ENCODE data around the gene PPP4R1.
"Not testable (repeated sequence)": the region's sequence is repeated elsewhere in the genome, so short reads cannot be mapped to it uniquely, and the experiment has no call there.

Gene PPP4R1

DNA sequence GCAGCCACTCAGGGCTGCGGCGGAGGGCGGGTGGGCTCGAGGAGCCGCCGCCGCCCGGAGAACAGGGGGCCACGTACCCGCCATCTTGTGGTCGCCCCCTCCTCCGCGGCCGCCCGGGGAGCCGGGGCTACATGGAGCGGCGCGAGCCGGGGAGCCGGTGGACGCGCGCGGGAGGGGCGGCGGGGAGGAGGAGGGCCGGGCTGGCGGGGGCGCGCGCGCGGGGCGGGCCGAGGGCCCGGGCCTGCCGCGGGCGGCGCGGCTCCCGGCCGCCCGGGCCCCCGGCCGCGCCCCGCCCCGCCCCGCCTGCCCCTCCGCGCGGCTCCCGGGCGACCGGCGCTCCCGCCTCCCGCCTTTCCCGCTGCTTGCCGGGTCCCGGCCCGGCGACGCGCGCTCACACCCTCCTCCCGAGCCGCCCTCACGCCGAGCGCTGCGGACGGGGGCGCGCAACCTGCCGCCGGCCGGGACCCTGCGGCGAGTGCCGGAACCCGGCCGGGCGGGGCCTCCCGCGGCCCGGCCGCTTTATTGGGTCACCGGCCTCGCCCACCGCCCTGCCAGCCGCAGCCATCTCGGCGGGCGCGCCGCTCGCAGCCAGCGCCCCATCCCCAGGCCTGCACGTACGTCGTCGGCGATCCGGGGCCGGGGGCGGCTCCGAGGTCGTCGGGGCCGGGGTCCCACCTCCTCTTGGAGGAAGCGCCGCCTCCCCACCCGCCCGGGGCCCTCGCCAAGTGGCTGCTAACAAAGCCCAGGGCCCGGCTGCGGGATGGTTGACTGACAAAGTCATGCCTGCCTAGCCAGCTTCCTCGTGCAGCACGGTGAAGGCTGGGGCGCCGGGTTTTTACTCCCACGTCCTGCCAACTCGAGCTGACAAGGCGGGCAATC, at the start of gene PPP4R1:
TSS of gene PPP4R1 (minus strand) at position 159 of the 879 bp plus-strand sequence. CDS start at position 84, 75 bp downstream.
- Mint-ChIP-seq H3K4me1 (ENCODE audit: low read depth) (peaks cover 31% of the 10 kb centered on the region), H3K4me3 (peak within 1 kb of the TSS; percentile 90), H3K27ac (peak within 1 kb of the TSS; percentile 84), H3K27me3 (no peaks in the 10 kb centered on the region), H3K36me3 (peaks cover 5% of the 10 kb centered on the region), H3K9me3 (ENCODE audit: low read depth) (no peaks in the 10 kb centered on the region)

DNA sequence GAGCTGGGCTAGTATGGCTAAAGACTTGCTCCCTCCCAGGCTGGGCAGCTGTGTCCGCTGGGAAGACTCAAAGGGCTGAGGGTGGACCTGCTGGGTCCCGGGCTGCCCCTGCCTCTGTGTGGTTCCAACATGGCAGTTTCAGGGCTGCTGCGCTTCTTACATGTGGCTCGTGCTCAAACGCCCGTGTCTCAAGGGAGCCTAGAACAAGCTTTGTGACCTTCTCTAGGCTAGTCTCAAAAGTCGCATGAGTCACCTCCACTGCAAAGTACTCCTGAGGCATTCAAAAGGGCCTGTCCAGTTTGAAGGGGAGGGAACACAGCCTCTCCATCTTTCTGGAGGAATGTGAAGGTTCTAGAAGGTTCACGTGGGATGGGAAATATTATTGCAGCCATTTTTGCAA, 49.0 kb upstream of the PPP4R1 start:
- H3K9me3 Mint-ChIP-seq (ENCODE audit: low read depth) = no peaks in the 10 kb centered on the region
- H3K4me3 Mint-ChIP-seq = no peak overlapping the region
- no peak overlapping the region for H3K27ac Mint-ChIP-seq
- no peaks in the 10 kb centered on the region for H3K36me3 Mint-ChIP-seq
- H3K27me3 Mint-ChIP-seq = no peaks in the 10 kb centered on the region
- no peaks in the 10 kb centered on the region for H3K4me1 Mint-ChIP-seq (ENCODE audit: low read depth)

DNA sequence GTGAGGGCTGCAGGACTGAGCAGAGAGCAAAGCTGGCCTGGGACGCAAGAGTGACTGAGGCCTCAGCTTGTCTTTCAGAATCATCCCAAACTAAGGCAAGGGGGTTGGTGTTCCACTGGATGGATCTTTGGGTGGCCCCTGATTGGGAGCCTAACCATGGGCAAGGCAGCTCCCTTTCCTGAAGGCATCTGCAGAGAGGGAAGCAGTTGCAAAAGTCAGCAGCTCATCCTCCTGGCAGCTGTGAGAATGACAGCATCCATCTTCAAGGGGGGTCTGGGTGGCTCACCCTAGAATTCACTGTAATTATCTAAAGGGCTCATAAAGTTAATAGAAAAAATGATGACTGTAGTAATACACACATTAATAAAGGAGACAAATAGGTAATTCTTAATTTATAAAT, 47.2 kb upstream of the PPP4R1 start:
- Mint-ChIP-seq H3K9me3 (ENCODE audit: low read depth) (no peaks in the 10 kb centered on the region), H3K27ac (no peak overlapping the region), H3K4me1 (ENCODE audit: low read depth) (no peaks in the 10 kb centered on the region), H3K4me3 (no peak overlapping the region), H3K36me3 (no peaks in the 10 kb centered on the region), H3K27me3 (no peaks in the 10 kb centered on the region)

DNA sequence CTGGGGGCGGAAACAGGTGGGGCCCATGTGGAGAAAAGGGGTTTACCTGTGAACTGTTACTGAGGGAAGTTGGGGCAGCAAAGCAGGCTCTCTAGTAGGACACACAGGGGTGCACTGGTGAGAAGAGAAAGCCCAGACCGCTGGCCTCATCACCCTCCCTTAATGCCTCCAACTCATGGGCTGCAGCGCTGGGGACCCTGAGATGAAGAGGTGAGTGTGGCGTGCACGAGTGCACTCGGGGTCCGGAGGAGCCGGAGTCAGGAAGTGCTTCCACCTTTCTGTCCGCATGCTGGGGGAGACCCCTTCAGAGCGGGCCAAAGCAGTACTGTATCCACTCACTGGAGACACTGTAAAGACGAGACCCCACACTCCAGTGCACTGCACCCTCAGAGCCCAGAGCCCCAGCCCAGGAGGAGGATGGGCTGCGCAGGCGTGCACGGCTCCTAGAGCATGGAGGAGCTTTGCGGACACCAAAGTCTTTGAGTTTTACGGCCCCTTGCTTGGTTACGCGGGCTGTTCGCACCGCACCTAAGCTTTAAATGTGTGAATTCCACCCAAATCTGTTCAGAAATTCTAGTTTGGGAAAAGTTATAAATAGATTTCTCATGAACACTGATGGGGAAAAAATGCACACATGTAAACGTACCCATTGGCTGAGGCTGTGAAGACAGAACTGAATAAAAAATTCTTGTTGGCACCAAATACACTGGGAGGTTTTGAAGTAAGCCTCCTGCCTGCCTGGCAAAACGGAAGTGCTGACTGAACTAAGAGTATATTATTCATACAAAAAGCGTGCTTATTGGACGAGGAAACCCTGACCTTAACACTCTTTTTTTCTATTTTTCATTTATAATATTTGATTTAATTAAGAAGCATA, 45.4 kb upstream of the PPP4R1 start:
- Mint-ChIP-seq H3K36me3 (no peaks in the 10 kb centered on the region), H3K9me3 (ENCODE audit: low read depth) (no peaks in the 10 kb centered on the region), H3K4me1 (ENCODE audit: low read depth) (no peaks in the 10 kb centered on the region), H3K27me3 (peaks cover 2% of the 10 kb centered on the region), H3K4me3 (no peak overlapping the region), H3K27ac (no peak overlapping the region)

GRCh38 chr18:9658087-9658641, 43.8 kb upstream of the PPP4R1 start:
- Mint-ChIP-seq H3K9me3 (ENCODE audit: low read depth) (no peaks in the 10 kb centered on the region), H3K36me3 (no peaks in the 10 kb centered on the region), H3K27ac (no peak overlapping the region), H3K4me3 (no peak overlapping the region), H3K4me1 (ENCODE audit: low read depth) (no peaks in the 10 kb centered on the region), H3K27me3 (peaks cover 2% of the 10 kb centered on the region)

- peaks cover 2% of the 10 kb centered on the region for H3K27me3 Mint-ChIP-seq
- no peaks in the 10 kb centered on the region for H3K9me3 Mint-ChIP-seq (ENCODE audit: low read depth)
- no peaks in the 10 kb centered on the region for H3K36me3 Mint-ChIP-seq
- H3K4me1 Mint-ChIP-seq (ENCODE audit: low read depth) = no peaks in the 10 kb centered on the region
- no peak overlapping the region for H3K27ac Mint-ChIP-seq
- no peak overlapping the region for H3K4me3 Mint-ChIP-seq
Measured at GRCh38 chr18:9655232-9655767, 40.9 kb upstream of the PPP4R1 start.

DNA sequence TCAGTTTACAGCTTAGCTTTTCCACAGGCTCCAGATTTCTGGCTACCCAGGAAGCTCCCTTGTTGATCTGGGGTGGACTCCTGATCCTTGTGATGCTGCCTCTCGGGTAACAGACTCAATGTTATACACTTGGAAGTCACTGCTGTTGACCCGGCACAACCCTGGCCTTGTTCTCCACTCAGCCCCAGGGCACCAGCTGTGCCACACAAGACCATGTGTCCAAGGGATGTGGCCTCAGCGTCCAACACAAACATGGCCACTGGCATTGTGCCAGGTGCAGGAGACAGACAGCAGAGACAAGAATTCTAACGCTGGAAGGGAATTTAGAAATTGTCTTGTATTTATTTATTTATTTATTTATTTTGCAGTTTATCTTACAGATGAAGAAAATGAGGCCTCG, 39.0 kb upstream of the PPP4R1 start:
- peaks cover 6% of the 10 kb centered on the region for H3K27me3 Mint-ChIP-seq
- H3K4me1 Mint-ChIP-seq (ENCODE audit: low read depth) = no peaks in the 10 kb centered on the region
- H3K27ac Mint-ChIP-seq = no peak overlapping the region
- no peaks in the 10 kb centered on the region for H3K9me3 Mint-ChIP-seq (ENCODE audit: low read depth)
- no peak overlapping the region for H3K4me3 Mint-ChIP-seq
- H3K36me3 Mint-ChIP-seq = no peaks in the 10 kb centered on the region

DNA sequence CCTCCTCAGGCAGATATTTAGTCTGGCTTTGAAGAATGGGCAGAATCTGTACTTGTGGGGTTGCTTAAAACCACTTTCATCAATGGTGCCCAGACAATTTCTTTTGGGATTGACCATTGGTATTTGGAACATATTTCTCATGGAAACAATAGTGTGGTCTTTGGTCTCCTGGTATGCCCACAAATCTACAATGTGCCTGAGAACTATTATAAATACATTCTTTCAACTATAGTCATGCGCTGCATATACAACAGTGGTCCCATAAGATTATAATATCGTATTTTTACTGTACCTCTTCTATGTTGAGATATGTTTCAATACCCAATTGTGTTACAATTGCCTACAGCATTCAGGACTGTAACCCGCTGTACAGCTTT, 34.8 kb upstream of the PPP4R1 start:
- Mint-ChIP-seq H3K36me3 (no peaks in the 10 kb centered on the region), H3K4me1 (ENCODE audit: low read depth) (no peaks in the 10 kb centered on the region), H3K27ac (no peak overlapping the region), H3K9me3 (ENCODE audit: low read depth) (no peaks in the 10 kb centered on the region), H3K27me3 (peaks cover 4% of the 10 kb centered on the region), H3K4me3 (no peak overlapping the region)

DNA sequence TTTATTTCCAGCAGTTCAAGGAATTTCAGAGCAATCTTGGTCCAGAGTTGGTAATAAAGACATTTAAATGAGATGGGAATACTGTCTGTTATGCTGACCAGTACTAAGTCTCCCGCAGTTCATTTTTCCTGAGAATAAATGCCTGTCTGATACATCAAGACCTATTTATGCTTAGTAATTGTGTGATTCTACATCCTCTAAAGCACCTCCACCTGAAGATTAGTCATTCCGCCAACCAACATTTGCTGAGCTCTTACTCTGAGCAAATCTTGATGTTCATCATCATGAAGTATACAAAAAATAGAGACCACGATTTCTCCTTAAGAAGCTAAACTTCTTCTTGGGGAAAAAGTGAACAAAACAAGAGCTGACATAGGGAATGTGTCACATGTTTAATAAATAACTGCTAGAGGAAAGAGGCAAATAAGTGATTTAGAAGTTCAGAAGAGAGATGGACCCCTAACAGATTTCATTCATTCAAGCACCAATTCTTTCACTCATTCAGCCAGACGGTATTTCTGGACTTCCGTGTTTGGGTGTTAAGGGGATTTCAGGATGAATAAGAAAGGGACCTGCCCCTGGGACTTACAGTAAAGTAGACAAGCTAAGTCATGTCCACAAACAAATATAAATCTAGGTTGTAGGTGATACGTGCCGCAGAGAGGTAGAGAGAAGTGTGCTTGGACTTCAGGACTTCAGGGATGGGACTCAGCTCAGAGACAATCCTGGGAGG, 34.2 kb upstream of the PPP4R1 start:
- Mint-ChIP-seq H3K27me3 (peaks cover 4% of the 10 kb centered on the region), H3K9me3 (ENCODE audit: low read depth) (no peaks in the 10 kb centered on the region), H3K36me3 (no peaks in the 10 kb centered on the region), H3K4me3 (no peak overlapping the region), H3K27ac (no peak overlapping the region), H3K4me1 (ENCODE audit: low read depth) (no peaks in the 10 kb centered on the region)

DNA sequence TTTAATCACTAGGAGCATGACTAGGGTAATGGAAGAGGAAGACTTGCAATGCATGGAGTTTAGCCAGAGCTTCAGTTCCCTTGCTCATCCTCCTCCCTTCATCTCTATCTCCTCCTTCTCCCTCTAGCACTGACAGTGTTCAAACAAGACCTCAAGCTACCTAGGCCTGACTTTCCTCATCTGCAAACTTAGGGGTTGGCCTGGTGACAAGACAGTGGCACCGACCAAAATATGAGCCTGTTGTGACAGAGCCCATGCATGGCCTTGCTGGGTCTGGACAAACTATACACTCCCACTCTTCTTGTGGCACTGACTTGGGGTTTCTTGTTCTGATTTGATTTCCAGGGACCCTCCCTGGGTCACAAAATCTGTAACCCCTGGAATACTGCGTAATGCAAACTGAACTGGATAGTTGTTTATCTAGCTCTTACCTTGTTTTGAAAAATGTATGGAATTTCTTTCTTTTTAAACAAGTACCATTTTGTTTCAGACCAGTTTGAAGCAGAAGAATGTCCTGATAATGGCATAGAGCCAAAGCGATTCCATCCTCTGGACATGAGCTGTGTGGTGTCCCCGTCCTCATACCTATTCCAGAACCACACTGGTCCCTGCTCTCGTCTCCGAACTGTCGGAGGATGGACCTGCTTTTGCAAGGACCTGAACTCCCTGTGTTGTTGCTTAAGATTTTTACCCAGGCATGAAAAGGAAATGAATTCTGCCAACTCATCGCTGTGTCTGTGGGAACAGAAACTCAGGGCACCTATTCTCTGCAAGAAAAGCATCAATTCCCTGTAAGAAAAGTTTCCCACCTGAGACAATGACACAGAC, 33.4 kb upstream of the PPP4R1 start:
- Mint-ChIP-seq H3K27ac (no peak overlapping the region), H3K27me3 (peaks cover 4% of the 10 kb centered on the region), H3K9me3 (ENCODE audit: low read depth) (no peaks in the 10 kb centered on the region), H3K36me3 (no peaks in the 10 kb centered on the region), H3K4me1 (ENCODE audit: low read depth) (no peaks in the 10 kb centered on the region), H3K4me3 (no peak overlapping the region)

GRCh38 chr18:9643549-9643948, 29.2 kb upstream of the PPP4R1 start:
- Mint-ChIP-seq H3K9me3 (ENCODE audit: low read depth) (no peaks in the 10 kb centered on the region), H3K27me3 (no peaks in the 10 kb centered on the region), H3K4me3 (no peak overlapping the region), H3K27ac (no peak overlapping the region), H3K36me3 (no peaks in the 10 kb centered on the region), H3K4me1 (ENCODE audit: low read depth) (no peaks in the 10 kb centered on the region)

DNA sequence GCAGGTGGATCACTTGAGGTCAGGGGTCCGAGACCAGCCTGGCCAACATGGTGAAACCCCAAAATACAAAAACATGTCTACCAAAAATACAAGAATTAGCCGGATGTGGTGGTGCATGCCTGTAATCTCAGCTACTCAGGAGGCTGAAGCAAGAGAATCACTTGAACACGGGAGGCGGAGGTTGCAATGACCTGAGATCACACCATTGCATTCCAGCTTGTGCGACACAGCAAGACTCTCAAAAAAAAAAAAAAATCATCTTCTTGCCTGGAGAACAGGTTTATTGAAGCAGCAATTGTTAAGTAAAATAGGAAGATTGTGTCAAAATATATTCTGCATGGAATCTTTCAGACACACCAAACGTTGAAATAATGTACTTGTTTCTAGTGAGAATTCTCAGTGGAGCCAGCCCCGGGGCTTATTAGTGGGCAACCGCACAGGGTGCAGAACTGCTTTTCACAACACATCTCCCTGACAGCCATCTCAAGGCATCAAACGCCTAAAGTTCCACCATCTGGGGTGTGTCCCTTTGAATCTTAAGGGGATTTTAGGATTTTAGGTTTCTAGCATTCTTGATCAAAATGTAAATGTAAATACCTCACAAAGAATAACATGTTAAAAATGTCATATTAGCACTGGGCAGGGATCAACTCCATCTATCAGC, 28.6 kb upstream of the PPP4R1 start:
- no peaks in the 10 kb centered on the region for H3K36me3 Mint-ChIP-seq
- no peak overlapping the region for H3K4me3 Mint-ChIP-seq
- H3K9me3 Mint-ChIP-seq (ENCODE audit: low read depth) = no peaks in the 10 kb centered on the region
- H3K27me3 Mint-ChIP-seq = no peaks in the 10 kb centered on the region
- H3K4me1 Mint-ChIP-seq (ENCODE audit: low read depth) = no peaks in the 10 kb centered on the region
- no peak overlapping the region for H3K27ac Mint-ChIP-seq

DNA sequence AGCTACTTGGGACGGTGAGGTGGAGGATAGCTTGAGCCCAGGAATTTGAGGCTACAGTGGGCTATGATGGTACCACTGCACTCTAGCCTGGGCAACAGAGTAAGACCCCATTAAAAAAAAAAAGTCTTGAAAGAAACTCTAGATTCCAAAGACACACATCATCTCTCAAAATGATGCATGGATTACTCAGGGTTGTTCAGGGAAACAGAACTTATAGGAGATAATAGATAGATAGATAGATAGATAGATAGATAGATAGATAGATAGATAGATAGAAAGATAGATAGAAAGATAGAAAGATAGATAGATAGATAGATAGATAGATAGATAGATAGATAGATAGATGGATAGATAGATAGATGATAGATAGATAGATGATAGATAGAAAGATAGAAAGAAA, 26.7 kb upstream of the PPP4R1 start:
- H3K9me3 Mint-ChIP-seq (ENCODE audit: low read depth); H3K4me3 Mint-ChIP-seq; H3K27me3 Mint-ChIP-seq: not testable (repeated sequence)

More for the DNA sequence above, 26.7 kb upstream of the PPP4R1 start:
- H3K36me3 Mint-ChIP-seq; H3K27ac Mint-ChIP-seq; H3K4me1 Mint-ChIP-seq (ENCODE audit: low read depth): not testable (repeated sequence)

Measured in activated naive CD8-positive, alpha-beta T cell (primary cell).